KG1 (cell line): ENCODE measurements around the gene CLDND2.

Experiments used
- DNase-seq: peaks from one replicate; lab custom pipeline; 2025; lab: John Stamatoyannopoulos, UW

Gene CLDND2

GRCh38 chr19:51382004-51382403, 13.2 kb upstream of the CLDND2 start:
- no peak for DNase-seq

GRCh38 chr19:51380379-51380778, 11.6 kb upstream of the CLDND2 start:
- no peak for DNase-seq

GRCh38 chr19:51377422-51377821, 8.6 kb upstream of the CLDND2 start:
- no peak for DNase-seq

- peak; percentile 14 for DNase-seq
Observed at GRCh38 chr19:51375504-51376221, 6.9 kb upstream of the CLDND2 start.

GRCh38 chr19:51372649-51373504, 4.1 kb upstream of the CLDND2 start, which contains the start of gene NKG7:
Gene NKG7 (minus strand): TSS chr19:51372654. CDS start chr19:51372535, 119 bp downstream.
- DNase-seq = peak; percentile 96

GRCh38 chr19:51372021-51372648, 3.3 kb upstream of the CLDND2 start:
- DNase-seq = no peak

- DNase-seq = no peak
Observed at GRCh38 chr19:51371186-51371690, 2.4 kb upstream of the CLDND2 start.

- no peak for DNase-seq
Observed at GRCh38 chr19:51370230-51370629, 1.4 kb upstream of the CLDND2 start.

- DNase-seq = peak; percentile 97
Observed at GRCh38 chr19:51367565-51368365, 1.0 kb downstream of the CLDND2 start.

GRCh38 chr19:51367255-51367564, 1.6 kb downstream of the CLDND2 start:
- DNase-seq = no peak

GRCh38 chr19:51366389-51367254, 2.2 kb downstream of the CLDND2 start:
- DNase-seq = peak; percentile 94

- no peak for DNase-seq
Observed at GRCh38 chr19:51365965-51366388, 2.8 kb downstream of the CLDND2 start, which contains the start of gene ETFB. Gene ETFB (minus strand): TSS chr19:51366388. CDS start chr19:51366326, 62 bp downstream.

GRCh38 chr19:51365211-51365964, 3.4 kb downstream of the CLDND2 start:
- peak; percentile 34 for DNase-seq

GRCh38 chr19:51364200-51365106, 4.3 kb downstream of the CLDND2 start:
- no peak for DNase-seq

GRCh38 chr19:51361239-51361638, 7.6 kb downstream of the CLDND2 start:
- no peak for DNase-seq

GRCh38 chr19:51359294-51359693, 9.5 kb downstream of the CLDND2 start:
- no peak for DNase-seq

- no peak for DNase-seq
Observed at GRCh38 chr19:51357952-51358351, 10.9 kb downstream of the CLDND2 start.

GRCh38 chr19:51356159-51356801, 12.5 kb downstream of the CLDND2 start:
- DNase-seq = no peak
